A549 treated with Mapracorat at 1 μM for 4 hours (cell line): ENCODE results near the gene TAS2R43. TPM values are rescaled to one million over a fixed set of nuclear protein-coding genes. Genes with fewer than 3 reads are reported as not detected.

ENCODE experiments used
- total RNA-seq: library from RNA; stranded (reverse); fragments of 200-300 nt; extraction: Qiagen RNA extraction; gene quantifications from 5 replicates; pipeline ENCODE4 v1.2.3, GENCODE V29; 2022

Gene TAS2R43
- total RNA-seq, result not detected in 5 replicates

GRCh38 chr12:11092128-11092527, at the start of gene TAS2R43:
Gene TAS2R43 (minus strand): TSS chr12:11092313. CDS start chr12:11092229, 84 bp downstream.

GRCh38 chr12:11134305-11134704, 42.2 kb upstream of the TAS2R43 start, which contains the start of gene TAS2R30:
Gene TAS2R30 (minus strand): TSS chr12:11134644. CDS start chr12:11134244, 400 bp downstream.

GRCh38 chr12:11062194-11062593, 29.9 kb downstream of the TAS2R43 start, which contains the start of gene TAS2R46:
Gene TAS2R46 (minus strand): TSS chr12:11062294. CDS start chr12:11062294, 0 bp downstream.

Other genes with a start within 250 kb of the TAS2R43 start
- 0.76 to 3.1 TPM (median 2.0 TPM) in 5 replicates for gene PRR4, start 242.8 kb downstream of the TAS2R43 start, total RNA-seq
- 1.8 to 3.9 TPM (median 2.8 TPM) in 5 replicates for gene PRH1, start 208.1 kb downstream of the TAS2R43 start, total RNA-seq
- gene TAS2R13, start 182.8 kb downstream of the TAS2R43 start, total RNA-seq, result not detected in 5 replicates
- 0.30 to 0.39 TPM (median 0.38 TPM) in 3 of 5 replicates, not detected in the others for gene PRH2, start 163.1 kb downstream of the TAS2R43 start, total RNA-seq
- gene TAS2R14, start 153.1 kb downstream of the TAS2R43 start, total RNA-seq, result 0.31 to 0.70 TPM (median 0.40 TPM) in 5 replicates
- gene TAS2R50, start 105.4 kb downstream of the TAS2R43 start, total RNA-seq, result not detected in 5 replicates
- gene TAS2R20, start 94.0 kb downstream of the TAS2R43 start, total RNA-seq, result 0.10 to 0.19 TPM in 2 of 5 replicates, not detected in the others
- 0.19 TPM in 1 of 5 replicates, not detected in the others for gene TAS2R19, start 69.7 kb downstream of the TAS2R43 start, total RNA-seq
- gene TAS2R31, start 60.9 kb downstream of the TAS2R43 start, total RNA-seq, result 0.17 to 0.27 TPM in 2 of 5 replicates, not detected in the others
- gene TAS2R46, start 30.0 kb downstream of the TAS2R43 start, total RNA-seq, result not detected in 5 replicates
- gene TAS2R30, start 42.3 kb upstream of the TAS2R43 start, total RNA-seq, result not detected in 5 replicates
- gene SMIM10L1, start 78.9 kb upstream of the TAS2R43 start, total RNA-seq, result 7.8 to 8.6 TPM (median 8.0 TPM) in 5 replicates
- gene TAS2R42, start 94.6 kb upstream of the TAS2R43 start, total RNA-seq, result not detected in 5 replicates
- not detected in 5 replicates for gene PRB3, start 177.4 kb upstream of the TAS2R43 start, total RNA-seq
- gene PRB4, start 218.1 kb upstream of the TAS2R43 start, total RNA-seq, result not detected in 5 replicates